ENCODE data around the gene CFAP97D2. TPM values are rescaled to one million over a fixed set of nuclear protein-coding genes. Genes with fewer than 3 reads are reported as not detected.

Gene CFAP97D2
- total RNA-seq, 3 donors from 2014 or later (not counting 1 experiment from before 2014, with no cell fraction given) = 0.45 to 7.7 TPM; not detected in 1

GRCh38 chr13:114164681-114165429 lies 14.2 kb upstream of the CFAP97D2 start:
- TF ChIP-seq CTCF (IDR thresholded peaks at IDR 0.05) = no peak
- 93% methylated on average over 26 of the region's 26 CpGs for WGBS (ENCODE audit: insufficient coverage)
- Mint-ChIP-seq H3K9me3 (no peaks in the 10 kb centered on the region), H3K27me3 (ENCODE audit: low read depth in 2 of 2) (no peaks in the 10 kb centered on the region), H3K4me3 (no peak overlapping the region), H3K27ac (no peak overlapping the region), H3K4me1 (peaks cover 39 to 52% of the 10 kb centered on the region in 2 donors), H3K36me3 (no peaks in the 10 kb centered on the region)
- intact Hi-C loops (cut with micrococcal nuclease) = no loop called here
- Histone ChIP-seq H3K4me3 (ENCODE audit: low read length) (no peak overlapping the region), H3K4me1 (ENCODE audit: control insufficient read depth, insufficient read depth, low read length) (peaks cover 36% of the 10 kb centered on the region), H3K36me3 (ENCODE audit: control insufficient read depth, insufficient read depth, low read length) (no peaks in the 10 kb centered on the region), H3K9me3 (ENCODE audit: control insufficient read depth, insufficient read depth, low read length) (no peaks in the 10 kb centered on the region), H3K27me3 (ENCODE audit: control insufficient read depth, insufficient read depth, low read length) (no peaks in the 10 kb centered on the region), H3K27ac (ENCODE audit: low read length) (no peak overlapping the region)
- ATAC-seq (no peak), DNase-seq (no peak)

GRCh38 chr13:114166381-114167131 lies 12.5 kb upstream of the CFAP97D2 start:
- peaks cover 27% of the 10 kb centered on the region for H3K4me1 ChIP-seq (ENCODE audit: control insufficient read depth, insufficient read depth, low read length)
- Mint-ChIP-seq H3K27ac (no peak overlapping the region), H3K9me3 (no peaks in the 10 kb centered on the region), H3K36me3 (no peaks in the 10 kb centered on the region), H3K4me1 (peaks cover 22 to 35% of the 10 kb centered on the region in 2 donors), H3K27me3 (ENCODE audit: low read depth in 2 of 2) (no peaks in the 10 kb centered on the region), H3K4me3 (no peak overlapping the region)
- 67% methylated on average over 20 of the region's 20 CpGs for WGBS (ENCODE audit: insufficient coverage)
- DNase-seq (no peak), ATAC-seq (no peak)
- no peaks in the 10 kb centered on the region for H3K36me3 ChIP-seq (ENCODE audit: control insufficient read depth, insufficient read depth, low read length)
- intact Hi-C loops (cut with micrococcal nuclease) = no loop called here
- no peaks in the 10 kb centered on the region for H3K27me3 ChIP-seq (ENCODE audit: control insufficient read depth, insufficient read depth, low read length)
- H3K27ac ChIP-seq (ENCODE audit: low read length) = no peak overlapping the region
- H3K9me3 ChIP-seq (ENCODE audit: control insufficient read depth, insufficient read depth, low read length) = no peaks in the 10 kb centered on the region
- H3K4me3 ChIP-seq (ENCODE audit: low read length) = no peak overlapping the region
- no peak for TF ChIP-seq CTCF (IDR thresholded peaks at IDR 0.05)

GRCh38 chr13:114167426-114167825 lies 11.6 kb upstream of the CFAP97D2 start:
- H3K36me3 ChIP-seq (ENCODE audit: control insufficient read depth, insufficient read depth, low read length) = no peaks in the 10 kb centered on the region
- H3K27ac ChIP-seq (ENCODE audit: low read length) = no peak overlapping the region
- intact Hi-C loops (cut with micrococcal nuclease) = no loop called here
- Mint-ChIP-seq H3K4me3 (no peak overlapping the region), H3K36me3 (no peaks in the 10 kb centered on the region), H3K9me3 (no peaks in the 10 kb centered on the region), H3K27me3 (ENCODE audit: low read depth in 2 of 2) (no peaks in the 10 kb centered on the region), H3K27ac (no peak overlapping the region), H3K4me1 (peaks cover 13 to 27% of the 10 kb centered on the region in 2 donors)
- H3K27me3 ChIP-seq (ENCODE audit: control insufficient read depth, insufficient read depth, low read length) = no peaks in the 10 kb centered on the region
- no peak overlapping the region for H3K4me3 ChIP-seq (ENCODE audit: low read length)
- peaks cover 18% of the 10 kb centered on the region for H3K4me1 ChIP-seq (ENCODE audit: control insufficient read depth, insufficient read depth, low read length)
- no peak for TF ChIP-seq CTCF (IDR thresholded peaks at IDR 0.05)
- 59% methylated on average over 5 of the region's 5 CpGs for WGBS (ENCODE audit: insufficient coverage)
- ATAC-seq (no peak), DNase-seq (peak in 1 of 2 donors; percentile 35)
- H3K9me3 ChIP-seq (ENCODE audit: control insufficient read depth, insufficient read depth, low read length) = no peaks in the 10 kb centered on the region

Data from natural killer cell (primary cell).